Skeletal muscle tissue (tissue), 4 donors: ENCODE measurements around the gene TTLL13. TPM values are rescaled to one million over a fixed set of nuclear protein-coding genes. Genes with fewer than 3 reads are reported as not detected.
"Not testable (repeated sequence)": the region's sequence is repeated elsewhere in the genome, so short reads cannot be mapped to it uniquely, and the experiment has no call there.

ENCODE experiments used
- H3K27ac ChIP-seq: one replicate; pipeline ENCODE4 v1.7.0; 2013; ENCODE audit warnings: mild to moderate bottlenecking, low read depth, low read length, inconsistent platforms
- H3K27me3 ChIP-seq, 3 donors: one replicate each; pipeline ENCODE4 v1.7.0; 2013; ENCODE audit warnings: low read length in 3 of 3; ENCODE audit not compliant: control insufficient read depth in 3 of 3, insufficient read depth in 3 of 3
- H3K36me3 ChIP-seq, 3 donors: one replicate each; pipeline ENCODE4 v1.7.0; 2013; ENCODE audit warnings: low read length in 3 of 3; ENCODE audit not compliant: control insufficient read depth in 3 of 3, insufficient read depth in 3 of 3
- H3K4me1 ChIP-seq, 3 donors: one replicate each; pipeline ENCODE4 v1.7.0; 2013; ENCODE audit warnings: low read length in 3 of 3, mild to moderate bottlenecking in 3 of 3; ENCODE audit not compliant: control insufficient read depth in 3 of 3, insufficient read depth in 3 of 3
- H3K4me3 ChIP-seq, 3 donors: one replicate each; pipeline ENCODE4 v1.7.0; 2013; ENCODE audit warnings: low read length in 3 of 3
- H3K9ac ChIP-seq, 3 donors: one replicate each; pipeline ENCODE4 v1.7.0; 2013; ENCODE audit warnings: low read length in 3 of 3, mild to moderate bottlenecking in 3 of 3, moderate library complexity in 2 of 3, low read depth in 1 of 3
- H3K9me3 ChIP-seq, 3 donors: one replicate each; pipeline ENCODE4 v1.7.0; 2013; ENCODE audit warnings: low read length in 3 of 3; ENCODE audit not compliant: control insufficient read depth in 3 of 3
- total RNA-seq: library from RNA; depleted of rRNA; stranded (reverse); fragments of >200 nt; gene quantifications from one replicate; pipeline ENCODE4 v1.2.3, GENCODE V29; 2014
- donor health status: Osteomylitis.

The TTLL13 gene
- total RNA-seq, 1 donor from 2014 or later: not detected

DNA sequence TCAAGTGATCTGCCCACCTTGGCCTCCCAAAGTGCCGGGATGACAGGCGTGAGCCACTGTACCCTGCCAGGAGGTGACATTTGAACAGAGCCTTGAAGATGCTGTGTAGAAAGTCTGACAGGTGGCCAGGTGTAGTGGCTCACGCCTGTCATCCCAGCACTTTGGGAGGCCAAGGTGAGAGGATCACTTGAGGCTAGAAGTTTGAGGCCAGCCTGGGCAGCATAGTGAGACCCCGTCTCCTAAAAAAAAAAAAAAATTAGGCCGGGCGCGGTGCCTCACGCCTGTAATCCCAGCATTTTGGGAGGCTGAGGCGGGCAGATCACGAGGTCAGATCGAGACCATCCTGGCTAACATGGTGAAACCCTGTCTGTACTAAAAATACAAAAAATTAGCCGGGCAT, 29.1 kb downstream of the TTLL13 start:
- not testable (repeated sequence) for H3K9ac ChIP-seq, H3K4me3 ChIP-seq, H3K36me3 ChIP-seq, H3K27me3 ChIP-seq, H3K27ac ChIP-seq, H3K9me3 ChIP-seq, H3K4me1 ChIP-seq

DNA sequence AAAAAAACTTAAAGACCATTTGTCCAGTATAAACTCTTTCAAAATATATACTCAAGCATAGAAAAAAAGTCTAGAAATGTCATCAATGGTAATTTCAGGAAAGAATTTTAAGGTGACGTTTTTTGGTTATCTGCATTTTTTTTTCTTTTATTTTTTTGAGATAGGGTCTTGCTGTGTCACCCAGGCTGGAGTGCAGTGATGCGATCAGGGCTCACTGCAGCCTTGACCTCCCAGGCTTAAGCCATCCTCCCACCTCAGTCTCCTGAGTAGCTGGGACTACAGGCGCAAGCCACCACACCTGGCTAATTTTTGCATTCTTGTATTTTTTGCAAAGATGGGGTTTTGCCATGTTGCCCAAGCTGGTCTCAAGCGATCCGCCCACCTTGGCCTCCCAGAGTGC, 31.4 kb downstream of the TTLL13 start:
- H3K9me3 ChIP-seq, H3K4me3 ChIP-seq, H3K4me1 ChIP-seq, H3K27ac ChIP-seq, H3K9ac ChIP-seq, H3K36me3 ChIP-seq, H3K27me3 ChIP-seq: not testable (repeated sequence)

- H3K27me3 ChIP-seq, H3K4me1 ChIP-seq, H3K27ac ChIP-seq, H3K4me3 ChIP-seq, H3K9me3 ChIP-seq, H3K36me3 ChIP-seq, H3K9ac ChIP-seq: not testable (repeated sequence)
These were observed 32.3 kb downstream of the TTLL13 start for GRCh38 chr15:90281637-90282036.

- no peak overlapping the region for H3K27ac ChIP-seq
These were observed 37.3 kb downstream of the TTLL13 start for GRCh38 chr15:90286678-90287077.

GRCh38 chr15:90287101-90287500, 37.7 kb downstream of the TTLL13 start:
- Histone ChIP-seq H3K27me3 (no peaks in the 10 kb centered on the region), H3K36me3 (no peaks in the 10 kb centered on the region), H3K4me3 (no peak overlapping the region), H3K9ac (no peak overlapping the region), H3K4me1 (no peaks in the 10 kb centered on the region), H3K9me3 (no peaks in the 10 kb centered on the region), H3K27ac (no peak overlapping the region)

More at GRCh38 chr15:90286678-90287077, 37.3 kb downstream of the TTLL13 start:
- no peaks in the 10 kb centered on the region for H3K27me3 ChIP-seq
- no peaks in the 10 kb centered on the region for H3K36me3 ChIP-seq
- no peaks in the 10 kb centered on the region for H3K4me1 ChIP-seq
- H3K4me3 ChIP-seq: no peak overlapping the region
- no peaks in the 10 kb centered on the region for H3K9me3 ChIP-seq
- H3K9ac ChIP-seq: no peak overlapping the region

DNA sequence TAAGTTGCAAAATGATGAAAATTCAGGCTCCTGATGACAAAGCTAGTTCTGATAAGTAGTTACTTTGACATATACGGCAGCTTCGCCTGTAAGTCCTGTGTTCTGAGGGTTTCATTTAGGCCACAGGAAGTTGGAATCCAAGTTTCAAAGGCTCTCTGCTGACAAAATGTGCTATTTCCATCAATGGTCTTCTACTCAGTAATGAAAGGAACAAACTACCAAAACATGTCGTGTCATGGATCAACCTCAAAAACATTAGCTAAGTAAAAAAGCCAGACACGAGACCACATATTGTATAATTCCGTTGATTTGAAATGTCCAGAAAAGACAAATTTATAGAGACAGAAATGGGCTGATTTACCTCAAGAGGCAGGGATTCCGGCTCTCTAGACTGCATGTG, 38.6 kb downstream of the TTLL13 start:
- H3K4me3 ChIP-seq: no peak overlapping the region
- no peak overlapping the region for H3K27ac ChIP-seq
- no peaks in the 10 kb centered on the region for H3K4me1 ChIP-seq
- no peaks in the 10 kb centered on the region for H3K9me3 ChIP-seq
- H3K9ac ChIP-seq: no peak overlapping the region
- H3K27me3 ChIP-seq: no peaks in the 10 kb centered on the region
- H3K36me3 ChIP-seq: no peaks in the 10 kb centered on the region

DNA sequence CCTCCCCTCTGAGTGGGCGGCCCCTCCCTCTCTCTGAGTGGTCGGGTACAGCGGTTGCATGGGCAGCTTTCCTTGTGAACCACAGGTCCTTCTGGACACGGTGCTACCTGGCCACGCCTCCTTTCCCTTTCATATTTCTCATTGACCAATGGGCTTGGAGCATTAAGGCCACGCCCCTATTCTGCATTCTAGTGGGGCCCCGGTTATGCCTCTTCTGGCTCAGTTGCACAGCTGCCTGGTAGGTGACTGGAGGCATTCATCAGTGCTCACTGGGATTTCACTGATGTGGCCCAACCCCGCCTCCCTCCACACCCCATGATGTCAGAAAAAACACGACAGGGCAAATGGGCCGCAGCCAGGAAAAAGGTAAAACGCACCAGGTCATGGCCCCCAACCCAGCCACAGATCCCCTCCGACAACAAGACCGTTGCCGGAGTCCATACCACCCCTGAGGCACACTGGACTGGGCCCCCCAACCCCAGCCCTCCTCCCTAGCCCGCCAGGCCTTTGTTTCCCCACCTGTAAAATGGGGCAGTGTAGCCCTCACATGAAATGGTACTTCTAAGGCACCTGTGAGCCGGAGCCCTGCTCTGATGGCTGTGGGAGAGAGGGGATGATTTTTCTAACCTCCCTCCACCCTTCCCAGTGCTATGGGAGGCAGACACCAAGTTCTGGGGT, 42.5 kb downstream of the TTLL13 start:
- Histone ChIP-seq H3K36me3 (no peaks in the 10 kb centered on the region), H3K9ac (no peak overlapping the region), H3K4me1 (peaks cover 0 to 3% (median 0%) of the 10 kb centered on the region in 3 donors), H3K9me3 (no peaks in the 10 kb centered on the region), H3K27ac (no peak overlapping the region), H3K27me3 (no peaks in the 10 kb centered on the region), H3K4me3 (no peak overlapping the region)

DNA sequence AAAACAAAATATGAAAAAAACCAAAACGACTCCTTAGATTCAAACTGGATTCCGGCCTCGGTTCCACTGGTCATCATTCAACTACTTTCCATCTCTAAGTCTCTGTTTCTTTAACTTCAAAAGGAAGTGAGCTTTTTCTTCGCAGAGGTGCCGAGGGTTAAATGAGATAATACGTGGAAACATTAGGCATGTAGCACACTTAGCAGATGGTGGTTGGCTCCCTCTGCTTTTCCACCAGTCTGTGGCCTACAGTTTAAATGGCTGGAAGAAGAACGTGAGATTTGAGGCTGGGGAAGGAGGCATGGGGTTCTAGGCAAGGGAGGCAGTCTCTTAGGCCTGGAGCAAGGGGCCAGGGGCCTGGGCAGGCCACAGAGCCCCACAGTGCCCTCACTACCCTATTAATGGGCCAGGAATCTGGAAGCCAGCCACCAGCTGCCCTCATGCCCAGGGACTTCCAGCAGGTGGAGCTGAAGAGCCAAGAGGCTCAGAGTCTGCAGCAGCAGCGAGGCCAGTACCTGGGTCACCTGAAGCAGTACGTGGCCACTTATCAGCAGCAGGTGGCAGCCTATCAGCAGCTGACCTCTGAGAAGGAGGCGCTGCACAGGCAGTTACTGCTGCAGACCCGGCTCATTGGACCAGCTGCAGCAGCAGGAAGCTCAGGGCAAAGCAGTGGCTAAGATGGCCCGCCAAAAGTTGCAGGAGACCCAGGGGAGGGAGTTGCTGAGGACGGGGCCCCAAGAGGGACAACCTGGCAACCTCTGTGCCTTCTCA, 43.9 kb downstream of the TTLL13 start:
- not testable (repeated sequence) for H3K4me3 ChIP-seq, H3K27me3 ChIP-seq, H3K9me3 ChIP-seq, H3K27ac ChIP-seq, H3K9ac ChIP-seq, H3K4me1 ChIP-seq, H3K36me3 ChIP-seq

DNA sequence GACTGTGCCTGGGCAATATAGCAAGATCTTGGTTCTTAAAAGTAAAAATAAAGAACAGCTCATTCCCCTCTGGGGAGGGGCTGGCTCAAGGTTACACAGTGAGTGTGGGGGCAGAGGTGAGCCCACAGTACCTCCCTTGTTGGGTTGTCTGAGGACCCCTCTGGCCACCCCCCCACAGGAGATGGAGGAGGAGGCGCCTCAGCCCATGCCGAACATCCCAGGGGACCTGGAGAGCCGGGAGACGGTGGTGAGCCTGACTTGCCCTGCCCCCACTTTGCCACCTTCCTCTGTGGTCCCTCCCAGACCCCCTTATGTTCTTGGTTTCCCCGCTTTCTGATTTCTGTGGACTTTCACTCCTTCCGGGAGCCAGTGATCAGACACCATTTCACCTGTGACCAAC, 44.8 kb downstream of the TTLL13 start:
- Histone ChIP-seq H3K27me3 (no peaks in the 10 kb centered on the region), H3K4me1 (peaks cover 0 to 3% (median 0%) of the 10 kb centered on the region in 3 donors), H3K9me3 (no peaks in the 10 kb centered on the region), H3K36me3 (no peaks in the 10 kb centered on the region), H3K27ac (no peak overlapping the region), H3K9ac (no peak overlapping the region), H3K4me3 (no peak overlapping the region)

DNA sequence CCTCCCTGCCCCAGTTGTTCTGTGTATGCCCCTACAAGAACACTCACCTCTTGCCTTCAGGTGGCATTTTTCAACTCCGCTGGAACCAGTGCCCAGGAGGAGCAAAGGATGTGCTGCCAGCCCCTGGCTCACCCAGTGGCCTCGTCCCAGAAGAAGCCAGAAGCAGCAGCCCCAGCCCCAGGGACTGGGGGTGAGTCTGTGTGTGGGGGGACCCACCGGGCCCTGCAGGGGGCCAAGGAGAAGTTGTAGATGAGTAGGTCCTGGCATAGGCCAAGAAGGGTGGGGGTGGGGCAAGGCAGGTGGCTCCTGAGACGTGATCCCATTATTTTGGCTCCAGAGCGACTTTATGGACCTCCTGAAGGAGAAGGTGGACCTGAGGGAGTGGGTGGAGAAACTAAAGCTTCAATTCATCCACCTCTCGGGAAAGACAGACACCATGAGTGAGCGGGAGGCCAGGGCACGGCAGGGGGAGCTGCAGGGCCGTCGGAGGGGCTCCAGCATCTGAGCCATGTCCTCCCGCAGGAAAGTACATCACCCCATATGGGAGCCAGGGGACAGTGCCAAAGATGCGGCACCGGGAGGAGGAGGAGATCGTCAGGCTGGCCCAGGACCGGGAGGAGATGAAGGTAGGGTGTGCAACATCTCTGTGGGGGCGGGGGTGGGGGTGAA, 45.4 kb downstream of the TTLL13 start:
- H3K27me3 ChIP-seq: no peaks in the 10 kb centered on the region
- H3K9ac ChIP-seq: no peak overlapping the region
- H3K9me3 ChIP-seq: no peaks in the 10 kb centered on the region
- H3K36me3 ChIP-seq: no peaks in the 10 kb centered on the region
- peaks cover 0 to 3% (median 0%) of the 10 kb centered on the region in 3 donors for H3K4me1 ChIP-seq
- H3K27ac ChIP-seq: no peak overlapping the region
- H3K4me3 ChIP-seq: no peak overlapping the region
